ENCODE results near the gene TUBD1. TPM values are rescaled to one million over a fixed set of nuclear protein-coding genes. Genes with fewer than 3 reads are reported as not detected.

TUBD1 gene
- total RNA-seq, 1 donor from 2014 or later: 5.9 TPM

GRCh38 chr17:59870482-59870881 lies 22.3 kb downstream of the TUBD1 start:
- DNase-seq (ENCODE audit: low read depth): no peak
- no peak overlapping the region for H3K4me3 ChIP-seq (ENCODE audit: low read depth, low read length)
- H3K36me3 ChIP-seq (ENCODE audit: control insufficient read depth, insufficient read depth, low read length): no peaks in the 10 kb centered on the region

GRCh38 chr17:59869941-59870218 lies 22.9 kb downstream of the TUBD1 start:
- no peaks in the 10 kb centered on the region for H3K36me3 ChIP-seq (ENCODE audit: control insufficient read depth, insufficient read depth, low read length)
- no peak for TF ChIP-seq CTCF (IDR thresholded peaks at IDR 0.05; ENCODE audit: insufficient read depth, low read length, poor library complexity, severe bottlenecking)
- no peak for DNase-seq (ENCODE audit: low read depth)
- no peak overlapping the region for H3K4me3 ChIP-seq (ENCODE audit: low read depth, low read length)
- H3K27me3 ChIP-seq (ENCODE audit: control insufficient read depth, insufficient read depth, low read length): no peaks in the 10 kb centered on the region

More at GRCh38 chr17:59870482-59870881, 22.3 kb downstream of the TUBD1 start:
- TF ChIP-seq CTCF (IDR thresholded peaks at IDR 0.05; ENCODE audit: insufficient read depth, low read length, poor library complexity, severe bottlenecking): no peak
- H3K27me3 ChIP-seq (ENCODE audit: control insufficient read depth, insufficient read depth, low read length): no peaks in the 10 kb centered on the region

- TF ChIP-seq CTCF (IDR thresholded peaks at IDR 0.05; ENCODE audit: insufficient read depth, low read length, poor library complexity, severe bottlenecking): no peak
- H3K4me3 ChIP-seq (ENCODE audit: low read depth, low read length): no peak overlapping the region
- DNase-seq (ENCODE audit: low read depth): no peak
- H3K27me3 ChIP-seq (ENCODE audit: control insufficient read depth, insufficient read depth, low read length): no peaks in the 10 kb centered on the region
- H3K36me3 ChIP-seq (ENCODE audit: control insufficient read depth, insufficient read depth, low read length): no peaks in the 10 kb centered on the region
These were observed 29.1 kb downstream of the TUBD1 start for GRCh38 chr17:59863616-59864015.

- no peak for DNase-seq (ENCODE audit: low read depth)
- H3K27me3 ChIP-seq (ENCODE audit: control insufficient read depth, insufficient read depth, low read length): no peaks in the 10 kb centered on the region
- TF ChIP-seq CTCF (IDR thresholded peaks at IDR 0.05; ENCODE audit: insufficient read depth, low read length, poor library complexity, severe bottlenecking): no peak
- no peak overlapping the region for H3K4me3 ChIP-seq (ENCODE audit: low read depth, low read length)
- no peaks in the 10 kb centered on the region for H3K36me3 ChIP-seq (ENCODE audit: control insufficient read depth, insufficient read depth, low read length)
These were observed 33.2 kb downstream of the TUBD1 start for GRCh38 chr17:59859444-59860025.

- Histone ChIP-seq H3K36me3 (ENCODE audit: control insufficient read depth, insufficient read depth, low read length) (no peaks in the 10 kb centered on the region), H3K4me3 (ENCODE audit: low read depth, low read length) (no peak overlapping the region), H3K27me3 (ENCODE audit: control insufficient read depth, insufficient read depth, low read length) (no peaks in the 10 kb centered on the region)
- TF ChIP-seq CTCF (IDR thresholded peaks at IDR 0.05; ENCODE audit: insufficient read depth, low read length, poor library complexity, severe bottlenecking): no peak
- no peak for DNase-seq (ENCODE audit: low read depth)
These were observed 33.8 kb downstream of the TUBD1 start for GRCh38 chr17:59858932-59859331.

GRCh38 chr17:59858167-59858816 lies 34.5 kb downstream of the TUBD1 start:
- DNase-seq (ENCODE audit: low read depth): no peak
- no peak for TF ChIP-seq CTCF (IDR thresholded peaks at IDR 0.05; ENCODE audit: insufficient read depth, low read length, poor library complexity, severe bottlenecking)

More at GRCh38 chr17:59858167-59858816, 34.5 kb downstream of the TUBD1 start:
- no peaks in the 10 kb centered on the region for H3K27me3 ChIP-seq (ENCODE audit: control insufficient read depth, insufficient read depth, low read length)
- no peak overlapping the region for H3K4me3 ChIP-seq (ENCODE audit: low read depth, low read length)
- no peaks in the 10 kb centered on the region for H3K36me3 ChIP-seq (ENCODE audit: control insufficient read depth, insufficient read depth, low read length)

Data from kidney epithelial cell (primary cell).